ENCODE measurements around the gene FAM120C. TPM values are rescaled to one million over a fixed set of nuclear protein-coding genes. Genes with fewer than 3 reads are reported as not detected.

FAM120C gene
- total RNA-seq, result 1 to 10 TPM; 3.6 to 4.4 TPM

GRCh38 chrX:54182864-54183613, at the start of gene FAM120C:
Gene FAM120C, minus strand, starts transcription at chrX:54183254. Its CDS starts 56 bp downstream, at chrX:54183198.
- Histone ChIP-seq H3K27me3 (no peaks in the 10 kb centered on the region), H3K9me3 (no peaks in the 10 kb centered on the region), H3K27ac (peak within 1 kb of the TSS; percentile 83), H3K36me3 (no peaks in the 10 kb centered on the region), H3K4me3 (peak within 1 kb of the TSS; percentile 68), H3K9ac (ENCODE audit: low read depth in 2 of 2, low read length in 2 of 2) (peak within 1 kb of the TSS; percentile 55 to 79), H3K4me1 (no peaks in the 10 kb centered on the region)
- TF ChIP-seq CTCF (IDR thresholded peaks at IDR 0.05), result no peak
- intact Hi-C loops (cut with DNase I), result no loop called here
- DNase-seq, result peak; percentile 75

GRCh38 chrX:54230435-54231148, 47.5 kb upstream of the FAM120C start:
- H3K27ac ChIP-seq, result no peak overlapping the region
- DNase-seq, result no peak
- H3K4me3 ChIP-seq, result no peak overlapping the region
- H3K27me3 ChIP-seq, result no peaks in the 10 kb centered on the region
- intact Hi-C loops (cut with DNase I), result no loop called here
- H3K36me3 ChIP-seq, result no peaks in the 10 kb centered on the region
- no peaks in the 10 kb centered on the region for H3K9me3 ChIP-seq
- H3K9ac ChIP-seq (ENCODE audit: low read depth in 2 of 2, low read length in 2 of 2), result no peak overlapping the region
- TF ChIP-seq CTCF (IDR thresholded peaks at IDR 0.05), result no peak
- H3K4me1 ChIP-seq, result no peaks in the 10 kb centered on the region

DNA sequence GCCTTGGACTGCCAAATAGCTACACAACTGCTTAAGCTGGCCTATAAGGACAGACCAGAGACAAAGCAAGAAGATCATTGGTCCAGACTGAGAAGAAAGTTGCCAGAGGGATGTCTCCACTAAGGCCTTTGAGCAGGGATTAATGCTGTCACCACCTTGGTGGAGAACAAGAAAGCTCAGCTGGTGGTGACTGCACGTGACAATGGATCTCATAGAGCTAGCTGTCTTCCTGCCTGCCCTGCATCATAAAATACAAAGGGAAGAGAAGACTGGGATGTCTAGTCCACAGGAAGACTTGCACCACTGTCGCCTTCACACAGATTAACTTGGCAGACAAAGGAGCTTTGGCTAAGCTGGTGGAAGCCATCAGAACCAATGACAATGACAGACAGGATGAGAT, 40.5 kb upstream of the FAM120C start:
- intact Hi-C loops (cut with DNase I), result no loop called here
- Histone ChIP-seq H3K27me3 (no peaks in the 10 kb centered on the region), H3K36me3 (no peaks in the 10 kb centered on the region), H3K9ac (ENCODE audit: low read depth in 2 of 2, low read length in 2 of 2) (no peak overlapping the region), H3K4me1 (no peaks in the 10 kb centered on the region), H3K27ac (no peak overlapping the region), H3K4me3 (no peak overlapping the region), H3K9me3 (no peaks in the 10 kb centered on the region)
- TF ChIP-seq CTCF (IDR thresholded peaks at IDR 0.05), result no peak
- DNase-seq, result no peak

DNA sequence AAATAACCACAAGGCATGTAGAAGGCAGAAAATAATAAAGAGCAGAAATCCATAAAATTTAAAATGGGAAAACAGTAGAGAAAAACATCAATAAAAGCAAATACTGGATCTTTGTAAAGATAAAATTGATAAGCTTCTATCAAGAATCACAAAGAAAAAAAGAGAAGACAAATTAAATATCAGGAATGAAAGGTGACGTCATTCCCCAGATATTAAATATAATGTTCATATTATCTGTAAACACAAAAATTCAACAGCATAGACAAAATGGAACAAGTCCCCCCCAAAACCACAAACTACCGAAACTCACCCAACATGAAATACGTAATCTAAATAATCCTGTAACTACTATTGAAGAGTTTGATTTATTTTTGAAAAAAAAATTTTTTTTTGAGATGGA, 30.5 kb upstream of the FAM120C start:
- Histone ChIP-seq H3K4me3 (no peak overlapping the region), H3K36me3 (no peaks in the 10 kb centered on the region), H3K27me3 (no peaks in the 10 kb centered on the region), H3K9ac (ENCODE audit: low read depth in 2 of 2, low read length in 2 of 2) (no peak overlapping the region), H3K27ac (no peak overlapping the region), H3K9me3 (no peaks in the 10 kb centered on the region), H3K4me1 (no peaks in the 10 kb centered on the region)
- no peak for DNase-seq
- TF ChIP-seq CTCF (IDR thresholded peaks at IDR 0.05), result no peak
- intact Hi-C loops (cut with DNase I), result no loop called here

- intact Hi-C loops (cut with DNase I), result no loop called here
- Histone ChIP-seq H3K9ac (ENCODE audit: low read depth in 2 of 2, low read length in 2 of 2) (no peak overlapping the region), H3K27ac (no peak overlapping the region), H3K27me3 (no peaks in the 10 kb centered on the region), H3K4me1 (no peaks in the 10 kb centered on the region), H3K4me3 (no peak overlapping the region), H3K36me3 (no peaks in the 10 kb centered on the region), H3K9me3 (no peaks in the 10 kb centered on the region)
- DNase-seq, result no peak
- no peak for TF ChIP-seq CTCF (IDR thresholded peaks at IDR 0.05)
These were observed 25.5 kb upstream of the FAM120C start for GRCh38 chrX:54208531-54208930.

All from colonic mucosa (tissue), 4 donors.